ENCODE data around the gene TCEAL8. TPM values are rescaled to one million over a fixed set of nuclear protein-coding genes. Genes with fewer than 3 reads are reported as not detected.

The TCEAL8 gene
- total RNA-seq, 1 donor from 2014 or later = 40.3 TPM

DNA sequence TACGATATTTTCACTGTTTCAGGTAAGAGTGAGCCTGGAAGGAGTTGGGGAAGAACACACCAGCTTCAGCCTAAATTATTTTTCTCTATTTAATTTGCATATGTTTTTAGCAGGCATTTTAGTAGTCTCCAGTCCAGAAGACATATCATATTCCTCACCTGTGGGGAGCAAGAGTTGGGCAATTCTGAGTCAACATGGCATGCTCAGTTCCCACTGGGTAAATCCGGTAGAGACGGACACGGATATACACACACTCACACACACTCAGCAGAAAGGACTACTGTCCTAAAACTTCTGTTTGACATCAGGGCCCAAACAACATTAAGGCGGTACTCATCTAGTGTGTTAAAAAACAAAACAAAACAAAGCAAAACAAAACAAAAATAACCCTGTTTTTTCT, 44.9 kb downstream of the TCEAL8 start:
- intact Hi-C loops (cut with DNase I) = no loop called here
- no peaks in the 10 kb centered on the region for H3K4me1 ChIP-seq
- no peaks in the 10 kb centered on the region for H3K27me3 ChIP-seq
- no peaks in the 10 kb centered on the region for H3K36me3 ChIP-seq
- no peak for DNase-seq (ENCODE audit: extremely low spot score in 2 of 2)
- TF ChIP-seq, protein P1, sequence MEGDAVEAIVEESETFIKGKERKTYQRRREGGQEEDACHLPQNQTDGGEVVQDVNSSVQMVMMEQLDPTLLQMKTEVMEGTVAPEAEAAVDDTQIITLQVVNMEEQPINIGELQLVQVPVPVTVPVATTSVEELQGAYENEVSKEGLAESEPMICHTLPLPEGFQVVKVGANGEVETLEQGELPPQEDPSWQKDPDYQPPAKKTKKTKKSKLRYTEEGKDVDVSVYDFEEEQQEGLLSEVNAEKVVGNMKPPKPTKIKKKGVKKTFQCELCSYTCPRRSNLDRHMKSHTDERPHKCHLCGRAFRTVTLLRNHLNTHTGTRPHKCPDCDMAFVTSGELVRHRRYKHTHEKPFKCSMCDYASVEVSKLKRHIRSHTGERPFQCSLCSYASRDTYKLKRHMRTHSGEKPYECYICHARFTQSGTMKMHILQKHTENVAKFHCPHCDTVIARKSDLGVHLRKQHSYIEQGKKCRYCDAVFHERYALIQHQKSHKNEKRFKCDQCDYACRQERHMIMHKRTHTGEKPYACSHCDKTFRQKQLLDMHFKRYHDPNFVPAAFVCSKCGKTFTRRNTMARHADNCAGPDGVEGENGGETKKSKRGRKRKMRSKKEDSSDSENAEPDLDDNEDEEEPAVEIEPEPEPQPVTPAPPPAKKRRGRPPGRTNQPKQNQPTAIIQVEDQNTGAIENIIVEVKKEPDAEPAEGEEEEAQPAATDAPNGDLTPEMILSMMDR (IDR thresholded peaks at IDR 0.05) = no peak
- H3K9me3 ChIP-seq = no peaks in the 10 kb centered on the region
- no peak overlapping the region for H3K27ac ChIP-seq
- no peak overlapping the region for H3K4me3 ChIP-seq

Other genes starting within 250 kb of the TCEAL8 start
- gene BEX1, start 191.0 kb downstream of the TCEAL8 start, total RNA-seq = 3.7 TPM
- gene NXF3, start 162.0 kb downstream of the TCEAL8 start, total RNA-seq = not detected
- 32.7 TPM for gene BEX4, start 40.0 kb downstream of the TCEAL8 start, total RNA-seq
- gene TCEAL5, start 21.6 kb upstream of the TCEAL8 start, total RNA-seq = 0.98 TPM
- 7.4 TPM for gene BEX2, start 55.8 kb upstream of the TCEAL8 start, total RNA-seq
- 15.7 TPM for gene TCEAL7, start 75.1 kb upstream of the TCEAL8 start, total RNA-seq
- gene TCEAL9, start 101.4 kb upstream of the TCEAL8 start, total RNA-seq = 52.8 TPM
- gene BEX3, start 121.4 kb upstream of the TCEAL8 start, total RNA-seq = 77.8 TPM